ENCODE data around the gene LYSMD2.

Gene LYSMD2

DNA sequence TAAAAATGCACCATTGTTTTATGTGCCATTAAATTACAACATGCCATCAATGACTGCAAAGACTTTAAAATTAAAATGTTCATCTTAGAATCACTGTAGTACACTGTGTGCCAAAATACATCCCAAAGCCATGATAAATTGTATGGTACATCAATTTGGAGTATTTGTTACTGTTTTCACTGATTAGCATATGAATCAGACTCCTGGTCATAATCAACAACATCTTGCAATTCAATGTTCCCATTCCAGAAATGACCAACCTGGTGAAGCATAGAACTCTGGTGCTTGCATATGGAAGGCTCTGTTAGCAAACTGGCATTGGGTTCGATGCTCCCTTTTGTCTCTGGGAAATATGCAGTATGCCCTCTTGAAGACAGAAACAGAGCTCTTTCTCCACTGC is 22.5 kb downstream of the LYSMD2 start:
- H3K4me3 ChIP-seq (ENCODE audit: low read length), result no peak overlapping the region
- no peaks in the 10 kb centered on the region for H3K36me3 ChIP-seq (ENCODE audit: insufficient read depth, low read length)
- no peak overlapping the region for H3K27ac ChIP-seq (ENCODE audit: low read depth, low read length)
- 80% methylated on average over 1 of the region's 1 CpG for WGBS
- H3K27me3 ChIP-seq (ENCODE audit: insufficient read depth, low read length), result no peaks in the 10 kb centered on the region
- H3K9ac ChIP-seq (ENCODE audit: low read depth, low read length), result no peak overlapping the region
- no peaks in the 10 kb centered on the region for H3K9me3 ChIP-seq (ENCODE audit: insufficient read depth, low read depth, low read length)
- no peaks in the 10 kb centered on the region for H3K4me1 ChIP-seq (ENCODE audit: insufficient read depth, low read length)

DNA sequence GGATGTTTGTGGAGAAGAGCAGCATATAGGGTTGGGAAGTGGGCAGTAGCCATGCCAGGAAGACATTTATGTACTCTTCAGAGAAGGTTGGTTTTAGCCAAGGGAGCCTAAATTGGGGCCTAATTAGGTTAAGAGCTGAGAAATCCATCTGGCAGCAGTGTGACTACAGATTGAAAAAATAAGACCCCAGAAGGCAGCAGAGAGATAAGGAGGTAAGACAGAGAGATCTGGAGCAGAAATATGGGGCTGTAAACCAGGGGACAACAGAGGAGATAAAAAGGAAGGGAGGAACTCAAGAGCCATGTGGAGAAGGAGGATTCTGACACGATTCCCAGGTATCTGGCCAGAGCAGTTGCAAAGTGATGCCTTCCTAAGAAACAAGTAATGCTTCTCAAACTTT is 23.3 kb downstream of the LYSMD2 start:
- Histone ChIP-seq H3K9me3 (ENCODE audit: insufficient read depth, low read depth, low read length) (no peaks in the 10 kb centered on the region), H3K4me1 (ENCODE audit: insufficient read depth, low read length) (no peaks in the 10 kb centered on the region), H3K36me3 (ENCODE audit: insufficient read depth, low read length) (no peaks in the 10 kb centered on the region), H3K4me3 (ENCODE audit: low read length) (no peak overlapping the region), H3K27me3 (ENCODE audit: insufficient read depth, low read length) (no peaks in the 10 kb centered on the region), H3K27ac (ENCODE audit: low read depth, low read length) (no peak overlapping the region), H3K9ac (ENCODE audit: low read depth, low read length) (no peak overlapping the region)
- 89% methylated on average over 1 of the region's 1 CpG for WGBS

DNA sequence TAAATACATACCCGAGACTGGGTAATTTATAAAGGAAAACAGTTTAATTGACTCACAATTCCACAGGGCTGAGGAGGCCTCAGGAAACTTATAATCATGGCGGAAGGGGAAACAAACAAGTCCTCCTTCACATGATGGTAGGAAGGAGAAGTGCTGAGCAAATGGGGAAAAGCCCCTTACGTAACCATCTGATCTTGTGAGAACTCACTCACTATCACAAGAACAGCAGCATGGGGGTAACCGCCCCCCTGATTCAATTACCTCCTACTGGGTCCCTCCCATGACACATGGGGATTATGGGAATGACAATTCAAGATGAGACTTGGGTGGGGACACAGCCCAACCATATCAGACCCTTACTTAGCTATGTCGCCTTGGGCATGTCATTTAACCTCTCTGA is 28.4 kb downstream of the LYSMD2 start:
- no peaks in the 10 kb centered on the region for H3K27me3 ChIP-seq (ENCODE audit: insufficient read depth, low read length)
- H3K27ac ChIP-seq (ENCODE audit: low read depth, low read length), result no peak overlapping the region
- 93% methylated on average over 5 of the region's 5 CpGs for WGBS
- no peaks in the 10 kb centered on the region for H3K4me1 ChIP-seq (ENCODE audit: insufficient read depth, low read length)
- no peak overlapping the region for H3K9ac ChIP-seq (ENCODE audit: low read depth, low read length)
- H3K4me3 ChIP-seq (ENCODE audit: low read length), result no peak overlapping the region
- no peaks in the 10 kb centered on the region for H3K9me3 ChIP-seq (ENCODE audit: insufficient read depth, low read depth, low read length)
- no peaks in the 10 kb centered on the region for H3K36me3 ChIP-seq (ENCODE audit: insufficient read depth, low read length)

DNA sequence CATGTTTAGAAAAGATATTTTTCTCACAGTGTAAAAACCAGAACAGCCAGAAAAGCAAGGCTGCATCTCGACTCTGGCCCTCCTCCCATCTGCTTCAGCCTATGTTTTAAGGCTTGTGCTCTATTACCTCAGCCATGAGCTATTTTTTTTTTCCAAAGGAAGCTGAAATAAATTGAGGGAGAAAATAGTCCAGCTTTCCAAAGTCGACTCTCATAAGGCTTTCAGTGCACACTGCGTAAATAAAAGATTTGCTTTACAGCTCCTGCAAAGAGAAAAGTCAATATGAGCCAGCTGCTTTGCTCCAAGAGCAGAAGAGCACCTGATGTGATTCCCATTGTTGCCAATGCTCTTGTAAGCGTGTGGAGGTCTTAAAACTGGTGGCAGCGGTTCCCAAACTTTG is 29.4 kb downstream of the LYSMD2 start:
- H3K4me3 ChIP-seq (ENCODE audit: low read length), result no peak overlapping the region
- no peaks in the 10 kb centered on the region for H3K27me3 ChIP-seq (ENCODE audit: insufficient read depth, low read length)
- 93% methylated on average over 5 of the region's 5 CpGs for WGBS
- no peak overlapping the region for H3K27ac ChIP-seq (ENCODE audit: low read depth, low read length)
- H3K4me1 ChIP-seq (ENCODE audit: insufficient read depth, low read length), result no peaks in the 10 kb centered on the region
- H3K36me3 ChIP-seq (ENCODE audit: insufficient read depth, low read length), result no peaks in the 10 kb centered on the region
- H3K9ac ChIP-seq (ENCODE audit: low read depth, low read length), result no peak overlapping the region
- no peaks in the 10 kb centered on the region for H3K9me3 ChIP-seq (ENCODE audit: insufficient read depth, low read depth, low read length)

DNA sequence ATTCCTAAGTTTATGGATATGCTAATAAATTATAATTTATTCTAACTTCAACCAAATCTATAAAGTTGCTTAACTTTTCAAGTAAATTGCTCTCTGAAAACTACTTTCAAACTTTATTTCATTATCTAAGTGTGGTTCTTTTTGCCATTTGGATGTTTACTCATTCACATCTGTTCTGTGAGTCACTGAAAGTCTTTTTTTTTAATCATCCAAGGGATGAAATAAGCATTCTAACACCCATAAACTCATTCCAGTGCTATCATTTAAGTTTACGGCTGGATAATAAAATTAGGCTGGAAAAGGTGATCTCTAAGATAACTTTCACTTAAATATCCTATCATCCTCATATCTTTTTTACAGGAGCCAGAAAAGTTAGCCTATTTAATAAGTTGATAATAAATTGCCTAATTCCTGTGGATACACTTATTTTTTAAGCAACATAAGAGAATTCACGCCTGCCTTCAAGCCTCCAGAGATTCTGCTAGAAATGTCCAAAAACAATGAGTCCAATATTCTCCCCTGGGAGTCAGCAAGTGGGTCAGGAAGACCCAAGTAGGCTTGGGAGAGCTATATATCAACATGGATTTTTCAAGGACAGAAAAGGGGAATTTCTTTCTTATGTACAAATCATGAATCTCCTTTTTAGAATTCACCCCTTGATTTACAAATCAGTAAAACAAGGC is 30.4 kb downstream of the LYSMD2 start:
- H3K9me3 ChIP-seq (ENCODE audit: insufficient read depth, low read depth, low read length), result no peaks in the 10 kb centered on the region
- no peak overlapping the region for H3K4me3 ChIP-seq (ENCODE audit: low read length)
- H3K9ac ChIP-seq (ENCODE audit: low read depth, low read length), result no peak overlapping the region
- no peaks in the 10 kb centered on the region for H3K4me1 ChIP-seq (ENCODE audit: insufficient read depth, low read length)
- H3K27me3 ChIP-seq (ENCODE audit: insufficient read depth, low read length), result no peaks in the 10 kb centered on the region
- H3K36me3 ChIP-seq (ENCODE audit: insufficient read depth, low read length), result no peaks in the 10 kb centered on the region
- WGBS, result 100% methylated on average over 1 of the region's 2 CpGs
- no peak overlapping the region for H3K27ac ChIP-seq (ENCODE audit: low read depth, low read length)

DNA sequence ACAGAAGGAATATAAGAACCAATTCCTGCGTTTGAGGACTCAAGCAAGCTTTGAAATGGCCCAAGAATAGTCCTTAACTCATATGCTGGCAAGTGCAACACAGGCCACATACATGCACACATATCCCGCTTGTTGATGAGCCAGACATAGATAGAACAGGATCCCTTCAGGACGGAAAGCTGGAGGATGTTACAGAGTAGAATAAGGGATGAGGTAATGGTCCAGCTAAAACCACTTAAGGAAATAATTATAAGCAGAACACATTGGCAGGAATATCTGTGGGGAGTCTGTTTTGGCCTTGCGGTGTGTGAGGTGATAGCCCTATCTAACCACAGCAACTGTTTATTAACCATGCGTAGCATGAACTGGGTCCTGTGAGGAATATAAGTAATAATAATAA is 31.2 kb downstream of the LYSMD2 start:
- Histone ChIP-seq H3K9ac (ENCODE audit: low read depth, low read length) (no peak overlapping the region), H3K27ac (ENCODE audit: low read depth, low read length) (no peak overlapping the region), H3K4me1 (ENCODE audit: insufficient read depth, low read length) (no peaks in the 10 kb centered on the region), H3K36me3 (ENCODE audit: insufficient read depth, low read length) (peaks cover 4% of the 10 kb centered on the region; the same call in 1 of the 2 replicates), H3K4me3 (ENCODE audit: low read length) (no peak overlapping the region), H3K9me3 (ENCODE audit: insufficient read depth, low read depth, low read length) (no peaks in the 10 kb centered on the region), H3K27me3 (ENCODE audit: insufficient read depth, low read length) (no peaks in the 10 kb centered on the region)
- 90% methylated on average over 4 of the region's 5 CpGs for WGBS

DNA sequence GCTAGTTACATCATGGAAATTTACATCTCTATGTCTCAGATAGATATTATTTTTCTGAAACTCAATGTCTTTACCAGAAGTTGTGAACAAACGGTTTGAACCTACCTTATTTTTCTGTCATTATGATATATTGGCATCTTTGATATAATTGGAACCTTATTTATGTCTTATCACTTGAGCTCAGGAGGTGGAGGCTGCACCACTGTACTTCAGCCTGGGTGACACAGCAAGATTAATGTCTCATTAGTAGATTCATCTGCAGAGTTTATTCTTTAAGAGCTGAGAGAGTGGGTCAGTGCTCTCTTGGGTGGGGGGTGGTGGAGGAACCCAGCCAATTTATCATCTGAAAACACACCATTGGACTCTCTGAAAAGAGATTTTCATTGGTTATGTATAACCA is 34.7 kb downstream of the LYSMD2 start:
- Histone ChIP-seq H3K4me1 (ENCODE audit: insufficient read depth, low read length) (no peaks in the 10 kb centered on the region), H3K27ac (ENCODE audit: low read depth, low read length) (no peak overlapping the region), H3K9ac (ENCODE audit: low read depth, low read length) (no peak overlapping the region), H3K27me3 (ENCODE audit: insufficient read depth, low read length) (no peaks in the 10 kb centered on the region), H3K4me3 (ENCODE audit: low read length) (no peak overlapping the region), H3K36me3 (ENCODE audit: insufficient read depth, low read length) (peaks cover 27% of the 10 kb centered on the region; the same call in 1 of the 2 replicates), H3K9me3 (ENCODE audit: insufficient read depth, low read depth, low read length) (no peaks in the 10 kb centered on the region)
- WGBS, result no CpG with 5 or more reads among the region's 1 CpG

DNA sequence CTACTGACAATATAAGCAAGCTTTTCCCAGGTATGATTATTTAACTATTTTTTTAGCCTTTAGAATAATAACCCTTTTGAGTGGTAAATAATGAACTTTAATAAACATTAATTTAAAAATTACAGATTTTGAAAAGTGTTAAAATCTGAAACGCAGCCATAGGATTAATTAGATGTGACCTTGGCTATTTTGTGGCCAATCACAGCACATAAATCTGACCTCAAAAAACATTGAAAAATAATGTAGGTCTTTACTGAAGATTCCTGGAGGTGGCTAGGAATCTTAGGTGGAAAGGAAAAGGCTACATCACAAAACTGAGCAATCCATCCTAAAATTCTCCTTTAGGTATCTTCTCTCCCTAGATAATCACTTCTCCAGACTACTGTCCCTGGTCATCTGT is 38.1 kb downstream of the LYSMD2 start:
- Histone ChIP-seq H3K4me3 (ENCODE audit: low read length) (no peak overlapping the region), H3K4me1 (ENCODE audit: insufficient read depth, low read length) (no peaks in the 10 kb centered on the region; the same call in 1 of the 2 replicates), H3K27ac (ENCODE audit: low read depth, low read length) (no peak overlapping the region), H3K27me3 (ENCODE audit: insufficient read depth, low read length) (no peaks in the 10 kb centered on the region), H3K9ac (ENCODE audit: low read depth, low read length) (no peak overlapping the region), H3K9me3 (ENCODE audit: insufficient read depth, low read depth, low read length) (no peaks in the 10 kb centered on the region), H3K36me3 (ENCODE audit: insufficient read depth, low read length) (peaks cover 32% of the 10 kb centered on the region; the same call in 1 of the 2 replicates)
- WGBS, result 80% methylated on average over 1 of the region's 1 CpG

DNA sequence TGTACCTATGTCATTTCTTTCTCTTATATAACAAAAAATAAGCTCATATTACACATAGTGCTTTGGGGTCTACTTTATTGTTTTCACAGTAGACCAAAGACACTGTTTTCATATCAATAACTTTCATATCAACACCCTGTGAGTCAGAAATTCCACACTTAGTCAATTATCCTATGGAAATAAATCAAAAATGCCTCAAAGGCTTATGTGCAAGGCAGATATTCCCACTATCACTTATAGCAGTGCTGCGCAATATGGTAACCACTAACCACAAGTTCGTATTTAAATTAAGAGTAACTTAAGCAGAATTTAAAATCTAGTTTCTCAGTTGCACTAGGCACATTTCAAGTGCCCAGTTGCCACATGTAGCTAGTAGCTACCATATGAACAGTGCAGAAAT is 40.3 kb downstream of the LYSMD2 start:
- Histone ChIP-seq H3K36me3 (ENCODE audit: insufficient read depth, low read length) (peaks cover 48% of the 10 kb centered on the region; the same call in 1 of the 2 replicates), H3K27ac (ENCODE audit: low read depth, low read length) (no peak overlapping the region), H3K9ac (ENCODE audit: low read depth, low read length) (no peak overlapping the region), H3K4me1 (ENCODE audit: insufficient read depth, low read length) (no peaks in the 10 kb centered on the region; the same call in 1 of the 2 replicates), H3K9me3 (ENCODE audit: insufficient read depth, low read depth, low read length) (no peaks in the 10 kb centered on the region), H3K4me3 (ENCODE audit: low read length) (no peak overlapping the region), H3K27me3 (ENCODE audit: insufficient read depth, low read length) (no peaks in the 10 kb centered on the region)
- WGBS, result 99% methylated on average over 2 of the region's 2 CpGs

DNA sequence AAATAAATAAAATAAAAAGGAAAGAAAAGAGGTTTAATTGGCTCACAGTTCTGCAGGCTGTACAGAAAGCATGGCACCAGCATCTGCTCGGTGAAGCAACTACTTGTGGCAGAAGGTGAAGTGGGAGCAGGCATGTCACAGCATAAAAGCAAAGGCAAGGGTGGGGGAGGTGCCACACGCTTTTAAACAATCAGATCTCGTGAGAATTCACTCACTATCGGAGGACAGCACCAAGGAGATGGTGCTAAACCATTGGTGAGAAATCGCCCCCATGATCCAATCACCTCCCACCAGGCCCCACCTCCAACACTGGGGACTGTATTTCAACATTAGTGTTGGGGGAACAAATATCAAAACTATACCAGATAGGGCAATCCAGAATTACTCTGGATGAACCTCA is 40.9 kb downstream of the LYSMD2 start:
- Histone ChIP-seq H3K4me3 (ENCODE audit: low read length) (no peak overlapping the region), H3K4me1 (ENCODE audit: insufficient read depth, low read length) (no peaks in the 10 kb centered on the region; the same call in 1 of the 2 replicates), H3K9ac (ENCODE audit: low read depth, low read length) (no peak overlapping the region), H3K9me3 (ENCODE audit: insufficient read depth, low read depth, low read length) (no peaks in the 10 kb centered on the region), H3K36me3 (ENCODE audit: insufficient read depth, low read length) (peaks cover 47% of the 10 kb centered on the region; the same call in 1 of the 2 replicates), H3K27me3 (ENCODE audit: insufficient read depth, low read length) (no peaks in the 10 kb centered on the region), H3K27ac (ENCODE audit: low read depth, low read length) (no peak overlapping the region)
- WGBS, result 94% methylated on average over 5 of the region's 5 CpGs

DNA sequence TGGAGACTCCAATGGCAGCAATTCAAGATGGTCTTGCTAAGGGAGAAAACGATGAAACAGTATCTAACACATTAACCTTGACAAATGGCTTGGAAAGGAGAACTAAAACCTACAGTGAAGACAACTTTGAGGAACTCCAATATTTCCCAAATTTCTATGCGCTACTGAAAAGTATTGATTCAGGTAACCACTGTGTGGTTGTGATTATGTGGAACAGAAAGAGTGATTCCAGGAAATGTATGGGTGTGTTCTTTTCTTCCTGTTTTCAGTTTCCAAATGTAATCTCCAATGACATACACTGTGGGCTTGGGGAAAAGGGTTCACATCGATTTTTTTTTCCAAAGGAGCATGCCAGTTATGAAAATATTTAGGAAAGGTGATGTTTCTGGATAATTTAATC is 45.3 kb downstream of the LYSMD2 start:
- Histone ChIP-seq H3K9ac (ENCODE audit: low read depth, low read length) (no peak overlapping the region), H3K9me3 (ENCODE audit: insufficient read depth, low read depth, low read length) (no peaks in the 10 kb centered on the region), H3K4me3 (ENCODE audit: low read length) (no peak overlapping the region), H3K4me1 (ENCODE audit: insufficient read depth, low read length) (no peaks in the 10 kb centered on the region; the same call in 1 of the 2 replicates), H3K27me3 (ENCODE audit: insufficient read depth, low read length) (no peaks in the 10 kb centered on the region), H3K36me3 (ENCODE audit: insufficient read depth, low read length) (peaks cover 18% of the 10 kb centered on the region; the same call in 1 of the 2 replicates), H3K27ac (ENCODE audit: low read depth, low read length) (no peak overlapping the region)
- WGBS, result 90% methylated on average over 3 of the region's 3 CpGs

DNA sequence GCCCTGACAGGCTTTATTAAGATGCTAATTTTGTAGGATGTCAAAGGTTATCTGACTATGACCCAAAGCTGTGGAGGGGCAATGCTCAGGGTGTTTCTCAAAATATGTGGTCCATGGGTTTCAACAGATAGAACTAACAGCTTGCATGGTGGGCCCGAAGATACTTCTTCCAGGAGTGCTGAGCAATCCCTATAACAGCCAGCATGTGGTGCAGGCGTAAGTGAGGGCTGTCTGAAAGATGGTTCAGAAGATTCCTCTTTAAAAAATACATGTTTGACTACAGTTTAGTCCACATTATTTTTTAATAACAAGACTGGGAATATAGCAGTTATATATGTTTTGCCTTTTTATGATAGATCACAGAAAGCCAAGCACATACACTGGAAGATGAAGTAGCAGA is 48.6 kb downstream of the LYSMD2 start:
- Histone ChIP-seq H3K36me3 (ENCODE audit: insufficient read depth, low read length) (peaks cover 12% of the 10 kb centered on the region; the same call in 1 of the 2 replicates), H3K27me3 (ENCODE audit: insufficient read depth, low read length) (no peaks in the 10 kb centered on the region), H3K27ac (ENCODE audit: low read depth, low read length) (no peak overlapping the region), H3K4me3 (ENCODE audit: low read length) (no peak overlapping the region), H3K9ac (ENCODE audit: low read depth, low read length) (no peak overlapping the region), H3K9me3 (ENCODE audit: insufficient read depth, low read depth, low read length) (no peaks in the 10 kb centered on the region), H3K4me1 (ENCODE audit: insufficient read depth, low read length) (no peaks in the 10 kb centered on the region)
- 77% methylated on average over 2 of the region's 2 CpGs for WGBS
